ENCODE results near the gene GBF1. TPM values are rescaled to one million over a fixed set of nuclear protein-coding genes. Genes with fewer than 3 reads are reported as not detected.

The GBF1 gene
- total and polyA plus RNA-seq, 2 of the 13 experiments (the other 11 are each of a cell fraction or from before 2014, with no cell fraction given) = 17.1 to 21.9 TPM

- peak; percentile 84; the same call in 1 of the 2 replicates for TF ChIP-seq ZHX2 (IDR thresholded peaks at IDR 0.05; ENCODE audit: low read depth)
- no peak for TF ChIP-seq ZHX2 (CRISPR knock-in tag; IDR thresholded peaks at IDR 0.05; ENCODE audit: borderline replicate concordance)
- TF ChIP-seq TFAP4 (IDR thresholded peaks at IDR 0.05; ENCODE audit: borderline replicate concordance, low read depth) = peak; percentile 75; the same call in 1 of the 2 replicates
- peak; percentile 75 for TF ChIP-seq DMAP1 (CRISPR knock-in tag; IDR thresholded peaks at IDR 0.05)
- peak; percentile 75; the same call in 1 of the 2 replicates for TF ChIP-seq ZBTB26 (CRISPR knock-in tag; IDR thresholded peaks at IDR 0.05; ENCODE audit: borderline replicate concordance)
- no peak for TF ChIP-seq ZNF17 (CRISPR knock-in tag; IDR thresholded peaks at IDR 0.05)
- TF ChIP-seq ZNF598 (CRISPR knock-in tag; IDR thresholded peaks at IDR 0.05; ENCODE audit: borderline replicate concordance) = no peak
- no peak for TF ChIP-seq PLSCR1 (CRISPR knock-in tag; IDR thresholded peaks at IDR 0.05; ENCODE audit: borderline replicate concordance)
- TF ChIP-seq IRX3 (CRISPR knock-in tag; IDR thresholded peaks at IDR 0.05; ENCODE audit: borderline replicate concordance, low read depth) = no peak
- no peak for TF ChIP-seq MZF1 (CRISPR knock-in tag; IDR thresholded peaks at IDR 0.05; ENCODE audit: borderline replicate concordance)
- TF ChIP-seq NBN (conservative IDR thresholded peaks at IDR 0.05) = no peak
- TF ChIP-seq HINFP (CRISPR knock-in tag; IDR thresholded peaks at IDR 0.05; ENCODE audit: low read depth) = peak; percentile 61; the same call in 1 of the 2 replicates
- TF ChIP-seq PHF20 (CRISPR knock-in tag; IDR thresholded peaks at IDR 0.05) = peak; percentile 93
- TF ChIP-seq PREB (CRISPR knock-in tag; IDR thresholded peaks at IDR 0.05) = no peak
- TF ChIP-seq ZNF709 (CRISPR knock-in tag; IDR thresholded peaks at IDR 0.05) = no peak; the same call in none of the 2 replicates
- peak; percentile 70 for TF ChIP-seq RXRA (CRISPR knock-in tag; IDR thresholded peaks at IDR 0.05)
Measured at GRCh38 chr10:102420714-102421506, 175.6 kb downstream of the GBF1 start, which contains the start of gene FBXL15 (continued).
